Activated CD4-positive, alpha-beta memory T cell treated with anti-CD3 and anti-CD28 coated beads for 36 hours (primary cell): ENCODE measurements around the gene ZIC3. TPM values are rescaled to one million over a fixed set of nuclear protein-coding genes. Genes with fewer than 3 reads are reported as not detected.
"Not testable (repeated sequence)": the region's sequence is repeated elsewhere in the genome, so short reads cannot be mapped to it uniquely, and the experiment has no call there.

Experiments
- CTCF ChIA-PET: fragments of 350-600 bp; sonication (Branson Sonifier 250); formaldehyde crosslinking; loops from one replicate; lab custom pipeline; 2021; ENCODE audit warnings: antibody characterized with exemption, inconsistent platforms; lab: Charles Lee
- POLR2A ChIA-PET: fragments of 350-600 bp; sonication (Branson Sonifier 250); formaldehyde crosslinking; loops from one replicate; lab custom pipeline; 2021; ENCODE audit warnings: antibody characterized with exemption; lab: Charles Lee
- DNase-seq: peaks from one replicate; pipeline ENCODE4 v3.0.0-alpha.2; 2020
- H3K27ac Mint-ChIP-seq: one replicate; pipeline ENCODE4 v1.8.0; 2021; ENCODE audit warnings: mixed read lengths
- H3K27me3 Mint-ChIP-seq: one replicate; pipeline ENCODE4 v1.8.0; 2021; ENCODE audit warnings: mixed read lengths
- H3K36me3 Mint-ChIP-seq: one replicate; pipeline ENCODE4 v1.8.0; 2021; ENCODE audit warnings: mixed read lengths
- H3K4me1 Mint-ChIP-seq: one replicate; pipeline ENCODE4 v1.8.0; 2021; ENCODE audit warnings: low read depth, mixed read lengths
- H3K4me3 Mint-ChIP-seq: one replicate; pipeline ENCODE4 v1.8.0; 2021; ENCODE audit warnings: mild to moderate bottlenecking, mixed read lengths
- H3K9me3 Mint-ChIP-seq: one replicate; pipeline ENCODE4 v1.8.0; 2021; ENCODE audit warnings: mixed read lengths
- intact Hi-C: fragments of 100-400 bp; cut with micrococcal nuclease; formaldehyde crosslinking; loops from one replicate; pipeline ENCODE4 v1.15.1; 2023
- total RNA-seq, 2 experiments: library from RNA; stranded (reverse); gene quantifications; one replicate each; pipeline ENCODE4 v1.2.3, GENCODE V29; 2021

ZIC3 gene
- not detected for total RNA-seq

- intact Hi-C loops = loop anchor here (2.0 to 5.0 kb wide), 2 partner anchors 17 to 139 kb away; no protein-coding TSS in a partner anchor
- no peaks in the 10 kb centered on the region for H3K36me3 Mint-ChIP-seq
- H3K27ac Mint-ChIP-seq = peak within 1 kb of the TSS; percentile 21
- ChIA-PET CTCF (no interaction called here), POLR2A (no interaction called here)
- peak; percentile 40 for DNase-seq
- H3K9me3 Mint-ChIP-seq = no peaks in the 10 kb centered on the region
- peaks cover 38% of the 10 kb centered on the region for H3K27me3 Mint-ChIP-seq
- H3K4me1 Mint-ChIP-seq = peaks cover 17% of the 10 kb centered on the region
- H3K4me3 Mint-ChIP-seq = peak within 1 kb of the TSS; percentile 54
Observed at GRCh38 chrX:137565921-137566745, at the start of gene ZIC3. Gene ZIC3 (plus strand): TSS chrX:137566127. CDS start chrX:137566692, 565 bp downstream.

- Mint-ChIP-seq H3K27ac (no peak overlapping the region), H3K27me3 (peaks cover under 1% of the 10 kb centered on the region), H3K4me3 (no peak overlapping the region), H3K9me3 (no peaks in the 10 kb centered on the region), H3K36me3 (no peaks in the 10 kb centered on the region), H3K4me1 (no peaks in the 10 kb centered on the region)
- ChIA-PET CTCF (no interaction called here), POLR2A (no interaction called here)
- DNase-seq = no peak
- intact Hi-C loops = no loop called here
Observed at GRCh38 chrX:137519459-137519858, 46.5 kb upstream of the ZIC3 start.

GRCh38 chrX:137545711-137546651 lies 19.9 kb upstream of the ZIC3 start:
- peaks cover 9% of the 10 kb centered on the region for H3K4me1 Mint-ChIP-seq
- H3K27ac Mint-ChIP-seq = no peak overlapping the region
- peaks cover 31% of the 10 kb centered on the region for H3K27me3 Mint-ChIP-seq
- ChIA-PET POLR2A (no interaction called here), CTCF (interaction anchor here (0.6 kb wide), 1 partner anchor 52 kb away, joined by 5 read pairs; no protein-coding TSS in a partner anchor)
- DNase-seq = no peak
- intact Hi-C loops = no loop called here
- H3K36me3 Mint-ChIP-seq = no peaks in the 10 kb centered on the region
- no peaks in the 10 kb centered on the region for H3K9me3 Mint-ChIP-seq
- H3K4me3 Mint-ChIP-seq = no peak overlapping the region

GRCh38 chrX:137547291-137547690 lies 18.6 kb upstream of the ZIC3 start:
- ChIA-PET POLR2A (no interaction called here), CTCF (no interaction called here)
- Mint-ChIP-seq H3K4me1 (peaks cover 9% of the 10 kb centered on the region), H3K36me3 (no peaks in the 10 kb centered on the region), H3K4me3 (no peak overlapping the region), H3K9me3 (no peaks in the 10 kb centered on the region), H3K27ac (no peak overlapping the region), H3K27me3 (peaks cover 37% of the 10 kb centered on the region)
- intact Hi-C loops = no loop called here
- DNase-seq = no peak

- no peaks in the 10 kb centered on the region for H3K36me3 Mint-ChIP-seq
- CTCF ChIA-PET = interaction anchor here (0.6 kb wide), 1 partner anchor 116 kb away, joined by 3 read pairs; no protein-coding TSS in a partner anchor
- intact Hi-C loops = loop anchor here (2.0 kb wide), 2 partner anchors 19 to 121 kb away; partner anchors contain the start of gene ZIC3
- no peaks in the 10 kb centered on the region for H3K9me3 Mint-ChIP-seq
- H3K27me3 Mint-ChIP-seq = peaks cover 37% of the 10 kb centered on the region
- POLR2A ChIA-PET = no interaction called here
- no peak overlapping the region for H3K4me3 Mint-ChIP-seq
- H3K4me1 Mint-ChIP-seq = peaks cover 9% of the 10 kb centered on the region
- DNase-seq = no peak
- no peak overlapping the region for H3K27ac Mint-ChIP-seq
Observed at GRCh38 chrX:137548261-137548660, 17.7 kb upstream of the ZIC3 start.

GRCh38 chrX:137549073-137549472 lies 16.9 kb upstream of the ZIC3 start:
- Mint-ChIP-seq H3K4me3 (no peak overlapping the region), H3K27me3 (peaks cover 37% of the 10 kb centered on the region), H3K9me3 (no peaks in the 10 kb centered on the region), H3K4me1 (peaks cover 9% of the 10 kb centered on the region), H3K36me3 (no peaks in the 10 kb centered on the region), H3K27ac (no peak overlapping the region)
- ChIA-PET CTCF (no interaction called here), POLR2A (no interaction called here)
- DNase-seq = no peak
- intact Hi-C loops = loop anchor here (2.0 kb wide), 2 partner anchors 18 to 122 kb away; partner anchors contain the start of gene ZIC3

GRCh38 chrX:137549851-137550664 lies 15.9 kb upstream of the ZIC3 start:
- H3K4me1 Mint-ChIP-seq = peaks cover 9% of the 10 kb centered on the region
- ChIA-PET POLR2A (no interaction called here), CTCF (no interaction called here)
- H3K36me3 Mint-ChIP-seq = no peaks in the 10 kb centered on the region
- no peak for DNase-seq
- peaks cover 33% of the 10 kb centered on the region for H3K27me3 Mint-ChIP-seq
- no peak overlapping the region for H3K4me3 Mint-ChIP-seq
- H3K9me3 Mint-ChIP-seq = no peaks in the 10 kb centered on the region
- no peak overlapping the region for H3K27ac Mint-ChIP-seq
- intact Hi-C loops = loop anchor here (2.0 kb wide), 2 partner anchors 17 to 123 kb away; partner anchors contain the start of gene ZIC3

GRCh38 chrX:137550665-137551261 lies 15.2 kb upstream of the ZIC3 start:
- Mint-ChIP-seq H3K27ac (no peak overlapping the region), H3K36me3 (no peaks in the 10 kb centered on the region), H3K4me3 (no peak overlapping the region), H3K27me3 (peaks cover 26% of the 10 kb centered on the region), H3K9me3 (no peaks in the 10 kb centered on the region), H3K4me1 (peaks cover 9% of the 10 kb centered on the region)
- intact Hi-C loops = no loop called here
- ChIA-PET POLR2A (no interaction called here), CTCF (no interaction called here)
- no peak for DNase-seq

- CTCF ChIA-PET, H3K27ac Mint-ChIP-seq, POLR2A ChIA-PET, H3K9me3 Mint-ChIP-seq, H3K36me3 Mint-ChIP-seq, DNase-seq, intact Hi-C loops, H3K4me1 Mint-ChIP-seq, H3K4me3 Mint-ChIP-seq: not testable (repeated sequence)
- H3K27me3 Mint-ChIP-seq = peaks cover 15% of the 10 kb centered on the region
Observed at GRCh38 chrX:137552098-137552497, 13.8 kb upstream of the ZIC3 start.

GRCh38 chrX:137562096-137562495 lies 3.8 kb upstream of the ZIC3 start:
- ChIA-PET CTCF (no interaction called here), POLR2A (no interaction called here)
- Mint-ChIP-seq H3K27ac (no peak overlapping the region), H3K9me3 (no peaks in the 10 kb centered on the region), H3K36me3 (no peaks in the 10 kb centered on the region), H3K4me1 (peaks cover 6% of the 10 kb centered on the region), H3K4me3 (no peak overlapping the region), H3K27me3 (peaks cover 19% of the 10 kb centered on the region)
- no peak for DNase-seq
- intact Hi-C loops = no loop called here
